Omental fat pad (tissue), 4 donors: ENCODE data around the gene RBMS2. TPM values are rescaled to one million over a fixed set of nuclear protein-coding genes. Genes with fewer than 3 reads are reported as not detected.
"Not testable (repeated sequence)": the region's sequence is repeated elsewhere in the genome, so short reads cannot be mapped to it uniquely, and the experiment has no call there.

ENCODE experiments used
- ATAC-seq: fragments of 150-250 bp; one replicate; pipeline ENCODE4 v1.9.1; 2016; ENCODE audit warnings: mild to moderate bottlenecking, moderate library complexity; ENCODE audit not compliant: low FRiP score
- DNase-seq: peaks from one replicate; pipeline ENCODE4 v3.0.0-alpha.2; 2019; ENCODE audit warnings: low spot score
- total RNA-seq, 4 donors: library from RNA; depleted of rRNA; stranded (reverse); fragments of >200 nt; gene quantifications; one replicate each; pipeline ENCODE4 v1.1.0, GENCODE V29; 2016
- TF ChIP-seq, protein P1 (sequence below), 3 donors: fragments of 450-650 bp; IDR thresholded peaks; one replicate each; pipeline ENCODE4 v1.5.1; 2016 to 2017; ENCODE audit warnings: antibody characterized with exemption in 3 of 3, mild to moderate bottlenecking in 3 of 3, moderate library complexity in 2 of 3

Gene RBMS2
- total RNA-seq, 4 donors from 2014 or later = 22.2 to 63.8 (median 30.6) TPM

DNA sequence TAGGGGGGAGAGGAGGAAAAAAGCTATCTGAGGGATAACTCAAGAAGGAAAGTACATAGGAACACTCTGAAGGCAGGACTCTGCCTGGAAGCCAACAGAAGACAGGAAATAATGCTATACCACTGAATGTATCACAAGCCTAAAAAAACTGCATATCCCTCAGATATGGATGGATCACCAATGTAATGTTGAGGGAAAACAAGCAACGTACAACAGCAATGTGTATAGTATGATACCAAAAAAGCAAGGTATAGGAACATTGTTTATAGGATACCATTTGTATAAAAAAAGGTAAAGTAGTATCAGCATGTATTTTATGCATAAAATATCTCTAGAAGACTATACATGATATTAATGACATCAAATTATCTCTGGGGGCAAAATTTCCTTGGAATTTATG is 37.1 kb upstream of the RBMS2 start:
- ATAC-seq = no peak
- TF ChIP-seq, protein P1, sequence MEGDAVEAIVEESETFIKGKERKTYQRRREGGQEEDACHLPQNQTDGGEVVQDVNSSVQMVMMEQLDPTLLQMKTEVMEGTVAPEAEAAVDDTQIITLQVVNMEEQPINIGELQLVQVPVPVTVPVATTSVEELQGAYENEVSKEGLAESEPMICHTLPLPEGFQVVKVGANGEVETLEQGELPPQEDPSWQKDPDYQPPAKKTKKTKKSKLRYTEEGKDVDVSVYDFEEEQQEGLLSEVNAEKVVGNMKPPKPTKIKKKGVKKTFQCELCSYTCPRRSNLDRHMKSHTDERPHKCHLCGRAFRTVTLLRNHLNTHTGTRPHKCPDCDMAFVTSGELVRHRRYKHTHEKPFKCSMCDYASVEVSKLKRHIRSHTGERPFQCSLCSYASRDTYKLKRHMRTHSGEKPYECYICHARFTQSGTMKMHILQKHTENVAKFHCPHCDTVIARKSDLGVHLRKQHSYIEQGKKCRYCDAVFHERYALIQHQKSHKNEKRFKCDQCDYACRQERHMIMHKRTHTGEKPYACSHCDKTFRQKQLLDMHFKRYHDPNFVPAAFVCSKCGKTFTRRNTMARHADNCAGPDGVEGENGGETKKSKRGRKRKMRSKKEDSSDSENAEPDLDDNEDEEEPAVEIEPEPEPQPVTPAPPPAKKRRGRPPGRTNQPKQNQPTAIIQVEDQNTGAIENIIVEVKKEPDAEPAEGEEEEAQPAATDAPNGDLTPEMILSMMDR (IDR thresholded peaks at IDR 0.05) = no peak
- DNase-seq = no peak

GRCh38 chr12:56486694-56487093 is 34.9 kb upstream of the RBMS2 start:
- DNase-seq (no peak), ATAC-seq (no peak)

GRCh38 chr12:56487448-56488040 is 34.1 kb upstream of the RBMS2 start:
- TF ChIP-seq, protein P1 (IDR thresholded peaks at IDR 0.05) = no peak
- DNase-seq (no peak), ATAC-seq (peak; percentile 22)

More at GRCh38 chr12:56486694-56487093, 34.9 kb upstream of the RBMS2 start:
- TF ChIP-seq, protein P1 (IDR thresholded peaks at IDR 0.05) = no peak

DNA sequence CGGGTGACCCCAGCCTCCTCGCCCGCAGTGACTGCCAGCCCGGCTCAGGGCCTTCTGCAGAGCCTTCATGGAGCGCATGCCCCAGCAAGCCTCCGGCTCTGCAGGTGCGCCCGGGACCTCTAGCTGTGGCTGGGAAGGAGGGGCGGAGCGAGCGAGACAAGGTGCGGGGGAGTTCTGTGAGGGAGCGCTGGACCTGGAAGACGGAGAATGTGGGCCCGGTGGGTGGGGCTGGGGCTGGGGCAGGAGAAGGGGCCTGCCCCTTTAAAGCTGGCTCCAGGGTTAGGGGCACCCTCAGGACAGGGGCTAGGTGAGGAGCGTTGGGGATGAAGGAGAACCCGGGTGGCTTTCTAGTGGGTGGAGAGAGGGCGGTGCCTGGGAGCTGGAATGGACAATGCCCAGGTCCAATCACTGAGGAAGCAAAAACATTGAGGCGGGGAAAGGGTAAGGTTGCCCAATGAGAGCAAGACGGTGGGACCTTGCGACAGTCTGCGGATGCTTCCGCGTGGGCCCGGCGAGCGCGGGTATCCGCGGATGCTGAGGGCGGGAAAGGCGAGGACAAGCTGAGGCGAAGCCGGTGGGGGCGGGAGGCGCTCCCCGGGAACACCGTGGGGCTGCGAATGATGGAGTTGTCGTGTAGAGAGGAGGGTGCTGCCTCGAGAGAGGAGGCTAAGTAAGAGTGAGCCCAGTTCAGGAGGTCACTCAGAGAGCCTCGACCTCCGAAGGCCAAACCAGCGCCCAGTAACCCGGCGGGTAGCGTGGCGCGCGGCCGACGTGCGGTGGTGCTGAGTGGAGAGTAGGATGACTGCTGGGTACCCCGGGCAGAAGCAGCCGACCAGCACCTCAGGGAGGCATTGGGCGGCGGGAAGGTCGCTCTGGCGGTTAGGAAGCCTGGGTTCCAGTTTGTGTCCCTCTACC is 33.3 kb upstream of the RBMS2 start, which contains the start of gene GLS2:
Gene GLS2 (minus strand): TSS at position 121 of the 915 bp plus-strand sequence. CDS start 43 bp downstream, at position 78.
- DNase-seq (peak; percentile 47), ATAC-seq (peak; percentile 97)

GRCh38 chr12:56490360-56490759 is 31.3 kb upstream of the RBMS2 start:
- DNase-seq = no peak
- no peak for ATAC-seq
- TF ChIP-seq, protein P1 (IDR thresholded peaks at IDR 0.05) = no peak

More for the DNA sequence above, 33.3 kb upstream of the RBMS2 start, which contains the start of gene GLS2:
- TF ChIP-seq, protein P1 (IDR thresholded peaks at IDR 0.05) = no peak

DNA sequence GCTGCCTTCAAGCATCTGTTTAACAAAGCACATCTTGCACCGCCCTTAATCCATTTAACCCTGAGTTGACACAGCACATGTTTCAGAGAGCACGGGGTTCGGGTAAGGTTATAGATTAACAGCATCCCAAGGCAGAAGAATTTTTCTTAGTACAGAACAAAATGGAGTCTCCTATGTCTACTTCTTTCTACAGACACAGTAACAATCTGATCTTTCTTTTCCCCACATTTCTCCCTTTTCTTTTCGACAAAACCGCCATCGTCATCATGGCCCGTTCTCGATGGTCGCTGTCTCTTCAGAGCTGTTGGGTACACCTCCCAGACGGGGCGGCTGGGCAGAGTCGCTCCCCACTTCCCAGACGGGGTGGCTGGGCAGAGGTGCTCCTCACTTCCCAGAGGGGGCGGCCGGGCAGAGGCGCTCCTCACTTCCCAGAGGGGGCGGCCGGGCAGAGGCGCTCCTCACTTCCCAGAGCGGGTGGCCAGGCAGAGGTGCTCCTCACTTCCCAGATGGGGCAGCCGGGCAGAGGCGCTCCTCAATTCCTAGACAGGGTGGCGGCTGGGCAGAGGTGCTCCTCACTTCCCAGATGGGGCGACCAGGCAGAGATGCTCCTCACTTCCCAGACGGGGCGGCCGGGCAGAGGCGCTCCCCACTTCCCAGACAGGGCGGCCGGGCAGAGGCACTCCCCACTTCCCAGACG is 28.1 kb upstream of the RBMS2 start:
- not testable (repeated sequence) for DNase-seq, ATAC-seq

DNA sequence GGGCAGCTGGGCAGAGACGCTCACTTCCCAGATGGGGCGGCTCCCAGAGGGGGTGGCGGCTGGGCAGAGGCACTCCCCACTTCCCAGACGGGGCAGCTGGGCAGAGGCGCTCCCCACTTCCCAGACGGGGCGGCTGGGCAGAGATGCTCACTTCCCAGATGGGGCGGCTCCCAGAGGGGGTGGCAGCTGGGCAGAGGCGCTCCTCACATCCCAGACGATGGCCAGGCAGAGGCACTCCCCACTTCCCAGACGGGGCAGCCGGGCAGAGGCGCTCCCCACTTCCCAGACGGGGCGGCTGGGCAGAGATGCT is 27.6 kb upstream of the RBMS2 start:
- ATAC-seq = not testable (repeated sequence)

GRCh38 chr12:56494481-56494880 is 27.1 kb upstream of the RBMS2 start:
- not testable (repeated sequence) for DNase-seq

More for the DNA sequence above, 27.6 kb upstream of the RBMS2 start:
- not testable (repeated sequence) for DNase-seq

DNA sequence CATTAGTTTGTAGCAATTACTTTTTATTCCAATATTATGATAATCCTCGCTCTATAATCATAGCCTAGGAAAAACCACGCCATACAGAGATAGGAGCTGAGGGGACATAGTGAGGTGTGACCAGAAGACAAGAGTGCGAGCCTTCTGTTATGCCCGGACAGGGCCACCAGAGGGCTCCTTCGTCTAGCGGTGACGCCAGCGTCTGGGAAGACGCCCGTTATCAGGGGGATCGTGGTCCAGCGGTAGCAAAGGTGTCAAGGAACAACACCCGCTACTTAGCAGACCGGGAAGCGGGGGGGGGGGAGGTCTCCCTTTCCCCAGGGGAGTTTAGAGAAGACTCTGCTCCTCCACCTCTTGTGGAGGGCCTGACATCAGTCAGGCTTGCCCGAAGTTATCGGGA is 24.9 kb upstream of the RBMS2 start:
- DNase-seq = peak; percentile 32
- ATAC-seq = not testable (repeated sequence)

More at GRCh38 chr12:56494481-56494880, 27.1 kb upstream of the RBMS2 start:
- not testable (repeated sequence) for ATAC-seq

DNA sequence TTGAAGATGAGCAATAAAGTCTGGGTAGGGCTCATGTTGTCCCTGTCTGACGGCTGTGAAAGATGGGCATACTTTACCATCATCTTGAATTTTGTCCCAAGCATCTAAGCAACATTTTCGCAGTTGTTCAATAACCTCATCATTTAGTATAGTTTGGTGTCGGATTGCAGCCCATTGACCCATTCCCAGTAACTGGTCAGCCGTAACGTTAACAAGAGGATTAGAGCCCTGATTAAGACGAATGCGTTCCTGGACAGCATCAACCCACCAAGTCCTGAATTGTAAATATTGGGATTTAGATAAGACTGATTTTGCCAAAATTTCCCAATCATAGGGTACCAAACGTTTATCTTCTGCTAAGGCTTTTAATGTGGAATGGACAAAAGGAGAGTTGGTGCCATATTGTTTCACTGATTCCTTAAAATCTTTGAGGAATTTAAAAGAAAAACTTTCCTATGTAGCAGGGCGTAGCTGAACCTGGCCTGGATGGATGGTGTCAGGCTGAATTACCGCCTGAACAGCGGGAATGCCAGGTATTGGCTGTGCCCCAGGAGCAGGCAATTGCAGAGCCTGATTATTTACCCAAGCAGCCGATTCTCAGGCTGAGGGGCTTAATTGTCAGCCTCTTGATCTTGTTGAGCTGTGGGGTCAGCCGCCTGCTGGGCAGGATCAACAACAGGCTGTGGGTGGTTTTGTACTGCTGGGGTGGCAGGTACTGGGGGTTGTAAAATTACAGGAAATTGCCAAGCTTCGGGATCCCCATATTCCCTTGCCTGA is 23.3 kb upstream of the RBMS2 start:
- not testable (repeated sequence) for DNase-seq, ATAC-seq

GRCh38 chr12:56499452-56499851 is 22.2 kb upstream of the RBMS2 start:
- not testable (repeated sequence) for ATAC-seq, DNase-seq
